ENCODE measurements around the gene MARVELD1.

The MARVELD1 gene

DNA sequence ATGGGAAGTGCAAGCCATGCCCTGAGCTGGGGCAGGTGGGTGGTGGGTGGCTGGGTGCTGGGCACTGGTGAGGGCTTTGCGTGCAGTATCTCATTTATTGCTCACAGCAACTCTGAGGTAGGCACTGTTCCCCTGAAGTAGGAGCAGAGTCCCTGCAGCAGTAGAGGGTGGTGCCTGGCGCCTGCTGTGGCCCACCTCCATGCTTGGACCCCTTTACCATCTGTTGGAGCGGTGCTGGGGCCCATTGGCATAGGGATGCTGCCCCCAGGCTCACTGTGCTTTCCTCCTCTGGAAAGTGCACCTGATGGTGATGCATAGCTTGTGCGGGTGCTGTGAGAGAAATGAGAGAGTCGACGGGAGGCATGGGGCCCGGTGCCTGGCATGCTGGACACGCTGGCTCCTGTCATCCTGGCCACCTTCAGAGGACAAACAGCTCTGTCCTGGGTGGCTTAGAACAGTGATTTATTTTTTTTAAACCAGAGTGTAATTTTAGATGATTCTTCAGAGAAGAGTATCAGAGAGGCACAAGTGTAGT, 47.9 kb downstream of the MARVELD1 start:
- Mint-ChIP-seq H3K36me3 (peaks cover 17% of the 10 kb centered on the region), H3K4me3 (no peak overlapping the region), H3K27me3 (no peaks in the 10 kb centered on the region), H3K27ac (no peak overlapping the region), H3K9me3 (no peaks in the 10 kb centered on the region), H3K4me1 (no peaks in the 10 kb centered on the region)
- CTCF ChIA-PET, result interaction anchor here (1.8 kb wide), 1 partner anchor 31 kb away, joined by 6 read pairs; no protein-coding TSS in a partner anchor
- peak; percentile 7 for DNase-seq

DNA sequence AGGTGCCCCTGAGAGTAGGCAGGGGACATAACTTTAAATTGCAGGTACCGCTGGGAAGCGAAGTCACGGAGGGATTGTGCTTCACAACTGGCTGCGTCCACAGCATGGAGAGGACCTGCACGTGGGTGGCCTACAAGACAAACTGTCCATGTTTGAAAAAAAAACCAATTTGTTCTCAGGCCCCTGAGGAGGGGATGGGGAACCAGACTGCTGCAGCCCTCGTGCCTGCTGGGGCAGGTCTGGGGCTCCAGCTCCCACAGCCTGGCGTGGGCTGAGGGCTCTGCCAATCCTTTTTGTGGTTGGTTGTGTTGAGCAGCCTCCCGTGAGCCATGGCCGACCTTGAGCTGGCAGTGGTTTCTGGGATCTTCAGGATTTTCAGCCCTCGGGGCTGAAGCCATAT, 48.5 kb downstream of the MARVELD1 start:
- Mint-ChIP-seq H3K27ac (no peak overlapping the region), H3K9me3 (no peaks in the 10 kb centered on the region), H3K4me3 (no peak overlapping the region), H3K27me3 (no peaks in the 10 kb centered on the region), H3K4me1 (no peaks in the 10 kb centered on the region), H3K36me3 (peaks cover 12% of the 10 kb centered on the region)
- CTCF ChIA-PET, result no interaction called here
- peak; percentile 17 for DNase-seq

DNA sequence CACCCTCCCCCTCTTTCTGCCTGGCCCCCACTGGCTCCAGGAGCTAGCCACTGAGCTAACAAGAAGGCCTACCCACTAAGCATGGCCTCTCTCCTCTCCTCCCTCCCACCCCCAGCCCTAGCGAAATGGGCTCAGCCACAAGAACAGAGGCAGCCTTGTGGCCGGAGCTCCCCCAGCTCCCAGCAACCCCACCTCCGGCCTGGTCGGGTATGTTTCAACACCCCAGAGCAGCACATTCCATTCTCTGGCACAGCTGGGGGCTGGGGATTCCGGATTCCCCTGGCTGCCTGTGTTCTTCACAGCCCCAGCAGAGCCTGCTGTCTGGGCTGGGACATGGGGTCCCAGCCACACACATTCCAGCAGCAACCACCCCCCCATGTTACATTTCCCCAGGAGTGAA, 49.3 kb downstream of the MARVELD1 start:
- CTCF ChIA-PET, result interaction anchor here (0.7 kb wide), 1 partner anchor 26 kb away, joined by 3 read pairs; no protein-coding TSS in a partner anchor
- H3K27me3 Mint-ChIP-seq, result peaks cover 1% of the 10 kb centered on the region
- no peaks in the 10 kb centered on the region for H3K9me3 Mint-ChIP-seq
- H3K4me1 Mint-ChIP-seq, result no peaks in the 10 kb centered on the region
- no peak for DNase-seq
- H3K27ac Mint-ChIP-seq, result no peak overlapping the region
- peaks cover 9% of the 10 kb centered on the region for H3K36me3 Mint-ChIP-seq
- no peak overlapping the region for H3K4me3 Mint-ChIP-seq

DNA sequence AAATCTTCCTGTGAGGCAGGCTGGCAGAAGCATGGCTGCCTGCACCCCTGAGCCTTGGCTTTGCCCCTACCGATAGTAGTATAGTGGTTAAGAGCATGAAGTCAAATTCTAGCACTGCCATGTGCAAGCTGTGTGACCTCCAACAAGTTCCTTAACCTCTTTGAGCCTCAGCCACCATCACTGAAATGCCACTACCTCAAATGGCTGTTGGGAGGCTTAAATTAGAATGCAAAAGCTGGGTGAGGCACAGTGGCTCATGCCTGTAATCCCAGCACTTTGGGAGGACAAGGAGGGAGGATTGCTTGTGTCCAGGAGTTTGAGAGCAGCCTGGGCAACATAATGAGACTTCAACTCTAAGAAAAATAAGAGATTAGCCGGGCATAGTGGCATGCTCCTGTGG, 49.9 kb downstream of the MARVELD1 start:
- H3K4me3 Mint-ChIP-seq, result no peak overlapping the region
- no peak for DNase-seq
- peaks cover 7% of the 10 kb centered on the region for H3K27me3 Mint-ChIP-seq
- CTCF ChIA-PET, result interaction anchor here (0.7 kb wide), 2 partner anchors 26 to 106 kb away, joined by 3 read pairs; no protein-coding TSS in a partner anchor
- H3K9me3 Mint-ChIP-seq, result no peaks in the 10 kb centered on the region
- peaks cover 9% of the 10 kb centered on the region for H3K36me3 Mint-ChIP-seq
- peak overlapping the region; percentile 19 for H3K27ac Mint-ChIP-seq
- H3K4me1 Mint-ChIP-seq, result no peaks in the 10 kb centered on the region

DNA sequence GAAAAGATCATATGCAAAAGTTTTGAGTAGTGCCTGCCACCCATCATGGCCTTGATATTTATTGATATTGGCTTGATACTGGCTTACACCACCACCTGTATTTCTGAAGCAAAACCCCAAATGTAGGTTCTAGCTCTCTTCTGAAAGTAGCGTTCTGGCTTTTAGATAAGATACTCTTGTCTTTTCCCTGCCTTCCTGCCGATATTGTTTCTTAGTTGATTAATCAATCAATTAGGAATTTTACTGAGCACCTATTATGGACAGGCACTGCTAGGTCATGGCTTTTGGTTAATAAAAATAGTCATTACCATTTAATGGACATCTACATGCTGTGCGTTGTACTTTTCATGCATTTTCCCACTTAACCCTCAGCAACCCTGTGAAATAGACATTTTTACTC, 50.4 kb downstream of the MARVELD1 start:
- H3K27ac Mint-ChIP-seq, result no peak overlapping the region
- peaks cover 8% of the 10 kb centered on the region for H3K36me3 Mint-ChIP-seq
- no peaks in the 10 kb centered on the region for H3K9me3 Mint-ChIP-seq

DNA sequence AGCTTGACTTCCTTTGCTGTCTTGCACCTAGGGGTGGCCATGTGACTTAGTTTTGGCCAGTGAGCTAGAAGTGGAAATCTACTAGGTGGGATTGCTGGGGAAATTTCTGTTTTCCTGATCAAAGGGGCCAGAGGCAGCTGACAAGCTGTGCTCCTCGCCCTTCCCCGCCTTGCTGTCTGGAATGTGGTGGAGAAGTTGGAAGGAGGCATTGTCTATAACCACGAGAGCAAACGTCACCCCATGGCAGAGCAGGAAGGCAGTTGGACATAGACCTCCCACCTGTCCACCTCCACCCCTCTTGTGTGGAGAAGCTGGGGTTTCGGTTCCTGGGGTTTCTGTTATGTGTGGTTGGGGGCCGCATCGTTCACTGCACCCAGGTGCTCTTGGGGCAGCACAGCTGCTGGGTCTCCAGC, 51.0 kb downstream of the MARVELD1 start:
- peaks cover 18% of the 10 kb centered on the region for H3K27me3 Mint-ChIP-seq
- H3K36me3 Mint-ChIP-seq, result peaks cover 5% of the 10 kb centered on the region
- DNase-seq, result no peak
- no peak overlapping the region for H3K27ac Mint-ChIP-seq
- H3K4me1 Mint-ChIP-seq, result no peaks in the 10 kb centered on the region
- H3K9me3 Mint-ChIP-seq, result no peaks in the 10 kb centered on the region
- CTCF ChIA-PET, result interaction anchor here (1.3 kb wide), 2 partner anchors 63 to 105 kb away, joined by 3 to 4 read pairs; no protein-coding TSS in a partner anchor
- H3K4me3 Mint-ChIP-seq, result no peak overlapping the region

More for the DNA sequence above, 50.4 kb downstream of the MARVELD1 start:
- Mint-ChIP-seq H3K27me3 (peaks cover 13% of the 10 kb centered on the region), H3K4me3 (no peak overlapping the region), H3K4me1 (no peaks in the 10 kb centered on the region)
- CTCF ChIA-PET, result interaction anchor here (0.7 to 1.3 kb wide), 3 partner anchors 62 to 105 kb away, joined by 3 to 4 read pairs (median 3); no protein-coding TSS in a partner anchor
- DNase-seq, result no peak

DNA sequence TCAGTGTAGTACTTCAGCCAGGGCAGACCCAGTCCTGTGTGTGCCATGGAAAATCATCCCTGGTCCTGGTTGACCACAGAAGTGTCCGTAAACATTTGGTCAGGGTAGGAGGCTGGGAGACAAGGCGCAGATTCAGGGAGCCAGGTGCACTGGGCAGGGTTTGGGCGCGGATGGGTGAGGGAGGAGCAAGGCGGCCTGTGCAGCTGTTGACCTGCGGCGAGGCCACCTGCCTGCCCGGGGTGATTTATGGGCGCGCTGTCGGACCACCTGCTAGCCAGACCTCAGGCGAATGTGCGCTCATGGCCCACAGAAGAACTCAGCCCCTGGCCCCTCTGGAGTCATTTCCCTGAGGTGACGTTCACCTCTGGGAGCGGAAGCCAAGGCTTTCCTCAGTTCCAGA, 51.7 kb downstream of the MARVELD1 start:
- Mint-ChIP-seq H3K27me3 (peaks cover 25% of the 10 kb centered on the region), H3K4me3 (no peak overlapping the region), H3K9me3 (no peaks in the 10 kb centered on the region), H3K36me3 (peaks cover 2% of the 10 kb centered on the region), H3K27ac (no peak overlapping the region), H3K4me1 (no peaks in the 10 kb centered on the region)
- CTCF ChIA-PET, result interaction anchor here (1.3 kb wide), 2 partner anchors 63 to 104 kb away, joined by 3 to 4 read pairs; no protein-coding TSS in a partner anchor
- DNase-seq, result no peak

DNA sequence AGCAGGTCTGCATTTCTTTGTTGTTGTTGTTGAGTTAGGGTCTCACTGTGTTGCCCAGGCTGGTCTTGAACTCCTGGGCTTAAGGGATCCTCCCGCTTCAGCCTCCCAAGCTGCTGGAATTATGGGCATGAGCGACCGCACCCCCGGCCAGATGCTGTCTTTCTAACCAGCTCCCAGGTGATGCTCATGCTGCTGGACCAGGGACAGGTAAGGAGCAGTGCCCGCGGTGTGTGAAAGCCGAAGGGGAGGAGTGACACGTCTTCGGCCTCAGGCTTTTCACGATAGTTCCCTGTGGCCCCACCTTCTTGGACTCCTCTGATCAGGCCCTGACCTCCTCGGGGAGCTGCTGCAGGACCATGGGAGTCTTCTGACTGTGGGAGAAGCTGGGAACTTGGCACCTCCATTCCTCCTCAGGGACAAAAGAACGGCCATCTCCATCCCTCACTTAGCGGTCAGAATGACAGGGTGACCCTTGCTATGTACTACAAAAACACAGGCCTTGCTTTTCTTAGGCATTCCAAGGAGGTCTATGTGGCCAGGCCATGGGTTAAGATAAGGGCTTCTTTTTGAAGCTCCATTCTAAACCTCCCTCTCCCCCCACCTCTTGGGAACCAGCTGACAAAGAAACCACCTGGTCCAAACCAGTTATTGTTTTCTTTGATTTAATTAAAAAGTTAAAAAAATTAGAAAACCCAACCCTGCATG, 52.7 kb downstream of the MARVELD1 start:
- CTCF ChIA-PET, result interaction anchor here (0.9 to 2.1 kb wide), 3 partner anchors 24 to 101 kb away, joined by 3 to 10 read pairs (median 4); no protein-coding TSS in a partner anchor
- Mint-ChIP-seq H3K4me3 (no peak overlapping the region), H3K27ac (no peak overlapping the region), H3K9me3 (no peaks in the 10 kb centered on the region), H3K27me3 (peaks cover 36% of the 10 kb centered on the region), H3K4me1 (peaks cover 4% of the 10 kb centered on the region), H3K36me3 (no peaks in the 10 kb centered on the region)
- DNase-seq, result no peak

DNA sequence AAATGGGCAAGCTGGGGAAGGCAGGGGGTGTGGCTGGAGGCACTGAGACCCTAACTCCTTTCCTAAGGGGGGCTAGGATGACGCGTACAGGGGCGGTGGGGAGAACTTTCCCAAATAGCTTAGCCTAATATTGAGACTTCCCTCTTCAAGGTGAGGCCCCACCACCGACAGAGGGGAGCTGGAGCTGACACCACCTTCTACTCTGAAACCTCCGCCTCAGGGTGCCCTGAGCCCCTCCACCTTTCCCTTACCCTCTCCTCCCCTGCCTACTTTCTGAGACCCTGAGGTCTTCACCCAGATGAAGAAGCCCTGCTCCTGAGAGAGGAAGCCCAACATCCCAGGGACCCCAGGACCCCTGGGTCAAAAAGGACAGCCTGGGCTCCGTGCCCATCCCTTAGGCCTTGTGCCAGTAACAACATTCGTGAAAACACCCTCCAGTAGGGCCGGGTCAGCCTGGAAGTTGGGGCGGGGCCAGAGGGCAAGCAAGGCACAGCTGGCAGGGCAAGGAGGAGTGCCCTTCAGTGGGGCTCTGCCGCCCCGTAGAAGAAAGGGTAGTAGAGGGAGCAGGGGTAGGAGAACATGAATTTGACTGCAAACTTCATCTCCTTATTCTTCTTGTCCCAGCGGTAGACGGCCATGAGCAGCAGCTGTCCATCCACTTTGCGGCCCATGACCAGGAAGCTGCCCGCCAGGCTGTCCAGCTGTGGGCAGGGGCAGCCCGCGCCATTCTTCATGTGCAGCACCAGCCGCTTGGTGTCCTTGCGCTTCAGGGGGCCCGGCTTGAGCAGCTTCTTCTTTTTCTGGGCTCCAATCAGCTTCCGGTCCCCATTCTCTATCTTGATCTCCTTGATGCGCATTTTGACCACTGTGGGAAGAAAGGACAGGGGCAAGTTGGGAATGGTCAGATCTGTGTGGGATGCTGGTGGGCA, 53.7 kb downstream of the MARVELD1 start:
- Mint-ChIP-seq H3K36me3 (no peaks in the 10 kb centered on the region), H3K27me3 (peaks cover 44% of the 10 kb centered on the region), H3K9me3 (no peaks in the 10 kb centered on the region), H3K4me3 (no peak overlapping the region), H3K4me1 (peaks cover 9% of the 10 kb centered on the region), H3K27ac (no peak overlapping the region)
- no peak for DNase-seq
- CTCF ChIA-PET, result interaction anchor here (0.6 to 2.1 kb wide), 6 partner anchors 8 to 102 kb away, joined by 3 to 10 read pairs (median 4); no protein-coding TSS in a partner anchor
